ENCODE data around the gene KIF26B. TPM values are rescaled to one million over a fixed set of nuclear protein-coding genes. Genes with fewer than 3 reads are reported as not detected.

The KIF26B gene
- total RNA-seq, 2 donors from 2014 or later = 0.31 to 0.36 TPM

- intact Hi-C loops (cut with DNase I, micrococcal nuclease) = no loop called here
- ATAC-seq = no peak
- DNase-seq = no peak
These were observed 299.3 kb downstream of the KIF26B start for GRCh38 chr1:245454051-245454450.

GRCh38 chr1:245457562-245457961 lies 302.8 kb downstream of the KIF26B start:
- no peak for DNase-seq
- ATAC-seq = no peak
- intact Hi-C loops (cut with DNase I, micrococcal nuclease) = no loop called here

- ATAC-seq (no peak), DNase-seq (no peak)
- intact Hi-C loops (cut with DNase I, micrococcal nuclease) = no loop called here
These were observed 303.4 kb downstream of the KIF26B start for GRCh38 chr1:245458234-245458633.

GRCh38 chr1:245458761-245459174 lies 304.0 kb downstream of the KIF26B start:
- DNase-seq = no peak
- intact Hi-C loops (cut with DNase I, micrococcal nuclease) = no loop called here
- ATAC-seq = no peak

GRCh38 chr1:245459621-245460020 lies 304.8 kb downstream of the KIF26B start:
- DNase-seq = no peak
- ATAC-seq = no peak
- intact Hi-C loops (cut with DNase I, micrococcal nuclease) = no loop called here

GRCh38 chr1:245461681-245462080 lies 306.9 kb downstream of the KIF26B start:
- no peak for ATAC-seq
- intact Hi-C loops (cut with DNase I, micrococcal nuclease) = no loop called here

GRCh38 chr1:245462161-245462560 lies 307.4 kb downstream of the KIF26B start:
- DNase-seq (no peak), ATAC-seq (no peak)
- intact Hi-C loops (cut with DNase I, micrococcal nuclease) = no loop called here

More at GRCh38 chr1:245461681-245462080, 306.9 kb downstream of the KIF26B start:
- no peak for DNase-seq

GRCh38 chr1:245463392-245464165 lies 308.8 kb downstream of the KIF26B start:
- no peak for DNase-seq
- no peak for ATAC-seq
- intact Hi-C loops (cut with DNase I, micrococcal nuclease) = no loop called here

- intact Hi-C loops (cut with DNase I, micrococcal nuclease) = no loop called here
- DNase-seq (no peak), ATAC-seq (no peak)
These were observed 309.5 kb downstream of the KIF26B start for GRCh38 chr1:245464290-245464689.

- DNase-seq = no peak
- intact Hi-C loops (cut with DNase I, micrococcal nuclease) = no loop called here
- ATAC-seq = no peak
These were observed 310.9 kb downstream of the KIF26B start for GRCh38 chr1:245465666-245466065.

- intact Hi-C loops (cut with DNase I, micrococcal nuclease) = no loop called here
- DNase-seq (no peak), ATAC-seq (no peak)
These were observed 311.5 kb downstream of the KIF26B start for GRCh38 chr1:245466261-245466660.

- ATAC-seq (no peak), DNase-seq (no peak)
- intact Hi-C loops (cut with DNase I, micrococcal nuclease) = no loop called here
These were observed 313.0 kb downstream of the KIF26B start for GRCh38 chr1:245467804-245468203.

GRCh38 chr1:245469006-245469405 lies 314.2 kb downstream of the KIF26B start:
- no peak for DNase-seq
- intact Hi-C loops (cut with DNase I, micrococcal nuclease) = no loop called here

GRCh38 chr1:245469734-245470133 lies 314.9 kb downstream of the KIF26B start:
- ATAC-seq = no peak
- DNase-seq = no peak
- intact Hi-C loops (cut with DNase I, micrococcal nuclease) = no loop called here

More at GRCh38 chr1:245469006-245469405, 314.2 kb downstream of the KIF26B start:
- ATAC-seq = no peak

- no peak for DNase-seq
- intact Hi-C loops (cut with DNase I, micrococcal nuclease) = no loop called here
- no peak for ATAC-seq
These were observed 320.3 kb downstream of the KIF26B start for GRCh38 chr1:245475126-245475525.

GRCh38 chr1:245475961-245476516 lies 321.3 kb downstream of the KIF26B start:
- ATAC-seq (no peak), DNase-seq (no peak)
- intact Hi-C loops (cut with DNase I, micrococcal nuclease) = no loop called here

GRCh38 chr1:245477941-245478340 lies 323.2 kb downstream of the KIF26B start:
- ATAC-seq (no peak), DNase-seq (no peak)
- intact Hi-C loops (cut with DNase I, micrococcal nuclease) = no loop called here

- no peak for ATAC-seq
- intact Hi-C loops (cut with DNase I, micrococcal nuclease) = no loop called here
- no peak for DNase-seq
These were observed 325.8 kb downstream of the KIF26B start for GRCh38 chr1:245480393-245481120.

GRCh38 chr1:245481261-245481660 lies 326.5 kb downstream of the KIF26B start:
- intact Hi-C loops (cut with DNase I, micrococcal nuclease) = no loop called here
- DNase-seq (no peak), ATAC-seq (no peak)

- DNase-seq (no peak), ATAC-seq (no peak)
- intact Hi-C loops (cut with DNase I, micrococcal nuclease) = no loop called here
These were observed 328.5 kb downstream of the KIF26B start for GRCh38 chr1:245483247-245483646.

Data from left colon (tissue), 2 donors.